ENCODE data around the gene FRRS1L.

Gene FRRS1L

DNA sequence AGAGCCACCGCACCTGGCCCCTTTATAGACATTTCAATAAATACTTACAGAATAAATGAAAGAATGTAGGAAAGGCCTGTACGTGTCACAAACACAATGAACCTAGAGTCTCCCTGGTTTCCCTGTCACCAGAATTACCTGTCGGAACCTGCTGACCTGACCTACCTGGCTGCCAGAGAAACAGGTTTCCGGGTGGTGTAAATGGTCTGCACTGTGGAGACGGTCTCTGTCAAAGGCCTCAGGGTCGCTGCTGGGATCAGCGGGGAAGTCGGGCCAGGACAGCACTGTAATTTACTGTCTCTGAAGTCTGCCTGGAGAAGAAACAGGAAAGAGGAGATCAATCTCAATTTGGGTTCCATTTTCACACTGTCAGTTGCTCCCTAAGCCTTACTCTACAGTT, 9.3 kb upstream of the FRRS1L start:
- DNase-seq (ENCODE audit: low read depth) = no peak

DNA sequence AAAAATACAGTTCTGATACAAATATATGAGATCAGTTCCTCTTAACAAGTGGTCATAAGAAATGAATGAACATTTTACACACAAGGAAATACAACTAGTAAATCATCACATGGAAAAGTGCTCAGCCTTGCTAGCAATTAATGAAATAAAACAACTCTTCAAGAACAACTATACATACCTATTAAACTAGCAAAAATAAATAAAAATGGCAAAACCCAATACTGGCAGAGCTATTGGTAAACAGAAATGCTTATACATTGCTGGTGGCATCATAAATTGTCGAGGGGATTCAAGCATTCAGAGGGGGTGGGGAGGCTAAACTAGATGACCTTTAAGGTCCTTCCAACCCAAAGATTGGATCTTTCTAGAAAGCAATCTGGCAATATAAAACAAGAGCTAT, 5.9 kb upstream of the FRRS1L start:
- DNase-seq (ENCODE audit: low read depth) = no peak

GRCh38 chr9:109171926-109172325, 4.9 kb upstream of the FRRS1L start:
- DNase-seq (ENCODE audit: low read depth) = no peak

- DNase-seq (ENCODE audit: low read depth) = no peak
Measured at GRCh38 chr9:109168170-109168569, 1.1 kb upstream of the FRRS1L start.

GRCh38 chr9:109167716-109168115, 667 bp upstream of the FRRS1L start:
- DNase-seq (ENCODE audit: low read depth) = no peak

GRCh38 chr9:109166171-109166770, 778 bp downstream of the FRRS1L start:
- no peak for DNase-seq (ENCODE audit: low read depth)

DNA sequence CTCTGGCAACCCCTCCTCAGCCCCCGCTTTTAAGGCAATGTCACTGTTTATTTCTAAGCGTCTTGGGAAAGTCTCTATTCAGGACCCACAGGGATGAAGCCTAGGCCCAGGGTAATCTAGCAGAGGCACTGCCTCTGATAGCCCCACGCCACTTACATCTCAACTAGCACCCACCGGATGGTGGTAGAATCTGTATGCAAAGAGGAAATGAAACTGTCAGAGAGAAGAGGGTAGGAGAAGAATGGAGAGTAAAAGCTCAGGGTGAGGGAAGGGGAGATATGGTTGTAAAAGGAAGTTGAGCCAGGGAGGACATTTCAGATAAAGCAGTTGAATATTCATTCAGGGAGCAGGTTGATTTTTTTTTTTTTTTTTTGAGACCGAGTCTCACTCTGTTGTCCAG, 3.0 kb downstream of the FRRS1L start:
- DNase-seq (ENCODE audit: low read depth) = no peak

DNA sequence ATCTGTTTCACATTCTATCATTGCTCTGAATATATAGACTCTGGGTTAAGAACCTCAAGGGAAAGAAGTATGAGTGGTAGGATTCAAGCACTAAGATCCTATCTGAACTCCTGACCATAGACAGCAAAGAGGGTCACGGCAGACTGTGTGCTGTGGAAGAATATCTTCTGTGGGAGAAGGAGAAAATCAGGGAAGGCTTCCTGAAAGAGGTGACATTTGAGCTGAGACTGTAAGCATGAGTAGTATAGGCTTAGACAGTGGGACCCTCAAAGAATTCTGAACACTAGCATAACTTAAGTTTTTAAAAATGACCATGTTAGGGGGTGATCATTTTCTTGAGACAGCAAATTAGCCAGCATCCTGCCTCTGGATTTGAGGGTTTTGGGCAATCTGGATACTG, 3.9 kb downstream of the FRRS1L start:
- no peak for DNase-seq (ENCODE audit: low read depth)

DNA sequence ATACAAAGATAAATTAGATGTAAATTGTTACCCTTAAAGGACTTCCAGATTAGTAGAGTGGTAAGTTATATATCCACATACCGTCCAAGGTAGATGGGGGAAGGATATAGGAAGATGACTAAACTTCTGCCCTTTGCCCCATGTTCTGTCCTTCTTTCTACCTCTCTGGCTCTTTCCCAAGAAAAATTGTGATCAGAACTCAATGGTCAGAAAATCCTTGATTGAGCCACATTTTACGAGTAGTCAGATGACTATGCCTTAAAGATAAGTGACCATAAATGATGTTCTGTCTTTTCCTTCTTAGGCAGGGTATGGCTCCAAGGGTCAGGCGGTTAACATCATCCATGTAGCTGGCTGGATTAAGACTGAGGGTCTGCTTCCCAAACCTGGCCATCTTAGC, 4.4 kb downstream of the FRRS1L start:
- no peak for DNase-seq (ENCODE audit: low read depth)

GRCh38 chr9:109161471-109161870, 5.6 kb downstream of the FRRS1L start:
- no peak for DNase-seq (ENCODE audit: low read depth)

GRCh38 chr9:109159583-109159982, 7.5 kb downstream of the FRRS1L start:
- no peak for DNase-seq (ENCODE audit: low read depth)

DNA sequence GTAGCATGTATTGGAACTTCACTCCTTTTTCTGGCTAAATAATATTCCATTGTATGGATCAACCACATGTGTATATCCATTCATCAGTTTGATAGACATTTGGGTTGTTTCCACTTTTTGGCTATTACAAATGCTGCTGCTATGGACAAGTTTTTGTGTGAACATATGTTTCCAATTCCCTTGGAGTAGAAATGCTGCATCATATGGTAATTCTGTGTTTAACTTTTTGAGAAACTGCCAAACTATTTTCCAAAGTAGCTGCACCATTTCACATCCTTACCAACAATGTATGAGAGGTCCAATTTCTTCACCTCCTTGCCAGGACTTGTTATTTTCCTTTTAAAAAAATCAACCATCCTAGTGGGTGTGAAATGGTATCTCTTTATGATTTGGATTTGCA, 8.4 kb downstream of the FRRS1L start:
- no peak for DNase-seq (ENCODE audit: low read depth)

DNA sequence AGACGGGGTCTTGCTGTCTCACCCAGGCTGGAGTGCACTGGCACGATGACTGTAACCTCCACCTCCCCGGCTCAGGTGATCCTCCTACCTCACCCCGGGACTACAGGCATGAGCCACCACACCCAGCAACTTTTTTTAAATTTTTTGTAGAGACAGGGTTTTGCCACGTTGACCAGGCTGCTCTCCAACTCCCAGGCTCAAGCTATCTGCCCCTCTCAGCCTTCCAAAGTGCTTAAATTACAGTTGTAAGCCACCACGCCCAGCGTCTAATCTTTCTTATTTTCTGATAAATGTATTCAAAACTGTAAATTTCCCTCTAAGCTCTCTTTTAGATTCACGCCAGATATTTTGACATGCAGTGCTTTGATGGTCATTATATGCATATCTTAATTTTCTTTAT, 10.3 kb downstream of the FRRS1L start:
- DNase-seq (ENCODE audit: low read depth) = no peak

GRCh38 chr9:109150925-109151545, 16.0 kb downstream of the FRRS1L start:
- DNase-seq (ENCODE audit: low read depth) = no peak

DNA sequence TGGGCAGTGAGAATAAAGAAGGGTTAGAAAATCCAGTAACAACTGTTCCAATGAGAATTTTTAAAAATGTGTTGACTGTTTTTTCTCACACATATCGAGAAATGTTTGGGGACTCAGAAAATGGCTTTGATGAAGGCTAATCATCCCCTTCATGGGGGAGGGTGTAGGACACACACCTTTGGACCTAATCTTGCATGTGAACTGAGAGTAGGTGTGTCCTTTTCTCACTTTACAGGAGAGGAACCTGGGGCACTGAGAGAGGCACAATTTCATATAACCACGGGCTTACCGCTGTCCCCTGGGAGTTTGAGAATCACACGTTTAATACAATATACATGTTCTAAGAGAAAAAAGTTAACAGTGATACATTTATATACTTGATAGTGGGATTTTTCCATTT, 17.3 kb downstream of the FRRS1L start:
- no peak for DNase-seq (ENCODE audit: low read depth)

DNA sequence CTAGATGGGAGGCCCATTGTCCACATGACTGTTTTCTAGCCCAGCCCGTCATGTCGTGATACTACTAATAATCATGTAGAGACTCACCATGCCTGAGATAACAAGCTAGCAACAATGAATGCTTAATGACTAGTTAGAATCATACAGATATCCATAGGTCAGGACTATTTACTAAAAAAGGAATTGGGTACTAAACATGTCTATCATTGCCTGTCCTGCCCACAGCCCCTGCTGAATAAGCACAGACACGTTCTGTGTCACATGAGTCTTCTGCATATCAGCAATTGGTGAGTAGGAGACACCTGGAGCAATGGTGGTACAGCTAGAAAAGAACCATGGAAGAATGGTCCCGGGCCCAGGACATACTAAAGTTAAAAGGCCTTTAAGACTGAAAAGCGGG, 18.0 kb downstream of the FRRS1L start:
- DNase-seq (ENCODE audit: low read depth) = no peak

DNA sequence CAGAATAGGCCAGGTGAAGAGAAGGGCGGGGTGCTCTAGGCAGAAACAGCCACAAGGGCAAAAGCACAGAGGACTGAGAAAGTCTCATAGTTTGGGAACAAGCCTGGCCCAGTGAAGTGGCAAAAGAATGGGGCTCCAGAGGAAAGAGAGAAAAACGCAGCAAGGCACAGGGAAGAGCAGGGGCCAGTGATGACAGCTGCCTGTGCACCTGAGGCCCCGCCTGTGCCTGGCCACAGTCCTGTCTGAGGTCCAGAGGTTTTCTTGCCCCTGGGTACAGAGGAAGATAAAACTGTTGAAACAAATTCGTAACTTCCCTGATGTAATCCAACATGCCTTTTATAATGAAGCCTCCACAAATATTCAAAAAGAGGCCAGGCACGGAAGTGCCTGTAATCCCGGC, 22.0 kb downstream of the FRRS1L start:
- no peak for DNase-seq (ENCODE audit: low read depth)

GRCh38 chr9:109143881-109144562, 23.0 kb downstream of the FRRS1L start:
- no peak for DNase-seq (ENCODE audit: low read depth)

DNA sequence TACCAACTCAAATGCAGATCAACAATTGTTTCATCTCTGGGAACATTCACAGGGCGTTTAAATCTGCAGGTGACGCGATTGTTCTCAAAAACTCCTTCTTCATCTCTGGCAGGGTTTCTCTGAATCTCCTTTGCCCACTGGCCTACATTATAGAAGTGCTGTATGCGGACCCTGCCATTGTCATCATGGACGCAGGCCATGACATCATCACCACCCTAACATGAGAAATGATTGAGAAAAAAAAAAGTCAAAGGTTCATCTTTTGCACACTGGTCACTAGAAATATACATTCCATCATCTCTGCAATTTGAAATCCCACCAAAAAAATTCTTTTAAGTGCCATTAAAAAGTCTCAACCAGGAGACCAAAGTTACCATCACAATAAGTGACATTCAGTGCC, 25.7 kb downstream of the FRRS1L start:
- no peak for DNase-seq (ENCODE audit: low read depth)

- no peak for DNase-seq (ENCODE audit: low read depth)
Measured at GRCh38 chr9:109139851-109140250, 27.2 kb downstream of the FRRS1L start.

DNA sequence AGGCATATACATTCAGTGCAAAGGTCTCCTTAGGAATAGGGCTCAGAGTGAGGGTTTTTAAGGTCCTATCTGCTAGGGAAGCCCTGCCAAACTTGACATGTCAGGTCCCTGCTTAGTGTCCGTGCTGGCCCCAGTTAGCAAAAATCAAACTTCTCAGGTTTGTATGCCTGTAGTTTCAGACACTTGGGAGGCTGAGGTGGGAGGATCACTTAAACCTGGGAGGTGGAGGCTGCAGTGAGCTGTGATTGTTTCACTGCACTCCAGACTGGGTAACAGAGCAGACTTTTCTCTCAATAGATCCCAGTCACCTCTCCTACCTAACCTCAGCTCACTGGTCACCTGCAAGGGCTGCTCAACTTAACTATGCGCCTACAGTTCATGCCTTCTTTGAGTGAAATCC, 28.6 kb downstream of the FRRS1L start:
- no peak for DNase-seq (ENCODE audit: low read depth)

GRCh38 chr9:109134167-109134578, 32.9 kb downstream of the FRRS1L start:
- no peak for DNase-seq (ENCODE audit: low read depth)

DNA sequence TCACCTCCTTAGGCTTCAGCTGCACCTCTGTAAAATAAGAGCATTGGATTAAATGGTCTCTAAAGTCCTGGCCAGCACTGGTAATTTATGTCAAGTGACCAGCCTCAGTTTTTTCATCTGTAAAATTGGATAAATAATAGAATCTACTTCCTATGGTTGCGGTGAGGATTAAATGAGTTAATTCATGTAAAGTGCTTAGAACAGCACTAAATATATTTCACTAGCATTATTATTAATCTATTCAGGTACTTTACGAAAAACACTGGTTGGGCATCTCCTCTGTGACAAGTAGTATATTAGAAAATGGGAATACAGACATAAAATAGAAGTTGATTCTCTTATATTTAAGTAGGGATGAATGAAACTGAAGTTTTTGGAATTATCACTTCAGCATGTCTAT, 33.5 kb downstream of the FRRS1L start:
- no peak for DNase-seq (ENCODE audit: low read depth)

DNA sequence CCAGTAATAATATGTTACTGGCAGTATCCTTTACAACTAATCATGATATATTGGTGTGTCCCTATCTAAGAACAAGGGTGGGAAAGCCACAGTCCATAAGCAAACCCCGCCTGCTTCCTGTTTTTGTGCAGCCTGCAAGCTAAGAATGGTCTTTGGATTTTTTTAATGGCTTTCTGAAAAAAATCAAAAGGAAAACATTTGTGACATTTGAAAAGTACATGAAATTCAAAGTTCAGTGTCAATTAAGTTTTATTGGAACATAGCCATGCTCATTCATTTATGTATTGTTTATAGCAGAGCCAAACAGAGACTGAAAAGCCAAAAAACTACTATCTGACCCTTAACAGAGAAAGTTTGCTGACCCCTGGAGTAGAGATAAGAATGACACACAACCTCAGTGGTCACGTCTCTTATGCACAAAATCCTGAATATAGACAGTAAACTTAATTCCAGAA, 34.5 kb downstream of the FRRS1L start:
- no peak for DNase-seq (ENCODE audit: low read depth)

Measured in stimulated activated CD8-positive, alpha-beta memory T cell treated with anti-CD3 and anti-CD28 coated beads, Interleukin-12 subunit alpha, Interleukin-12 subunit beta, amount 100 ng/mL, for 4 hours (primary cell).